Neural cell (in vitro differentiated cells): Measurements from ENCODE around the gene TEF. TPM values are rescaled to one million over a fixed set of nuclear protein-coding genes. Genes with fewer than 3 reads are reported as not detected.

ENCODE experiments used
- H2AFZ ChIP-seq: fragments of 200-600, 300-800 bp; sonication (generic), shearing (Covaris generic); 2 replicates; pipeline ENCODE4 v1.6.0; 2014; ENCODE audit warnings: low read depth, mild to moderate bottlenecking, antibody characterized with exemption, low read length, moderate library complexity
- H3F3A ChIP-seq: fragments of 200-600 bp; shearing (Covaris generic); 2 replicates; pipeline ENCODE4 v1.6.1; 2016; ENCODE audit warnings: mild to moderate bottlenecking, moderate library complexity, mixed read lengths, antibody characterized with exemption, low read length; ENCODE audit not compliant: insufficient read depth, poor library complexity, severe bottlenecking
- H3K27ac ChIP-seq: fragments of 200-600, 300-800 bp; sonication (generic), shearing (Covaris generic); 2 replicates; pipeline ENCODE4 v1.5.1; 2014; ENCODE audit warnings: mild to moderate bottlenecking, low read length, moderate library complexity
- H3K27me3 ChIP-seq: fragments of 300-800, 200-600 bp; sonication (generic), shearing (Covaris generic); 2 replicates; pipeline ENCODE4 v1.6.0; 2014; ENCODE audit warnings: mild to moderate bottlenecking, low read depth, low read length, moderate library complexity; ENCODE audit not compliant: insufficient read depth
- H3K36me3 ChIP-seq: fragments of 300-800, 200-600 bp; sonication (generic), shearing (Covaris generic); 2 replicates; pipeline ENCODE4 v1.5.1; 2014; ENCODE audit warnings: mild to moderate bottlenecking, antibody characterized with exemption, low read length, moderate library complexity; ENCODE audit not compliant: insufficient read depth
- H3K4me2 ChIP-seq: fragments of 300-800, 200-600 bp; sonication (generic), shearing (Covaris generic); 2 replicates; pipeline ENCODE4 v1.6.0; 2014; ENCODE audit warnings: mild to moderate bottlenecking, low read length
- H3K4me3 ChIP-seq: fragments of 300-800, 200-600 bp; sonication (generic), shearing (Covaris generic); 2 replicates; pipeline ENCODE4 v1.5.1; 2014; ENCODE audit warnings: mild to moderate bottlenecking, low read length, moderate library complexity
- H3K79me2 ChIP-seq: fragments of 200-600 bp; shearing (Covaris generic); replicated peaks from 2 replicates; pipeline ENCODE4 v1.6.0; 2014; ENCODE audit warnings: mild to moderate bottlenecking, low read length, moderate library complexity; ENCODE audit not compliant: insufficient read depth
- H3K9ac ChIP-seq: fragments of 300-800, 200-600 bp; sonication (generic), shearing (Covaris generic); 2 replicates; pipeline ENCODE4 v1.6.1; 2016; ENCODE audit warnings: mild to moderate bottlenecking, low read length, mixed read lengths
- H3K9me2 ChIP-seq: fragments of 200-600 bp; shearing (Covaris generic); 2 replicates; pipeline ENCODE4 v1.6.1; 2016; ENCODE audit warnings: mild to moderate bottlenecking, low read length, mixed read lengths; ENCODE audit not compliant: insufficient read depth
- H3K9me3 ChIP-seq: fragments of 200-600, 300-800 bp; sonication (generic), shearing (Covaris generic); 2 replicates; pipeline ENCODE4 v1.6.1; 2016; ENCODE audit warnings: mild to moderate bottlenecking, mixed run types, low read length, moderate library complexity, mixed read lengths
- H4K20me1 ChIP-seq: fragments of 200-600 bp; shearing (Covaris generic); 2 replicates; pipeline ENCODE4 v1.6.1; 2016; ENCODE audit warnings: mild to moderate bottlenecking, mixed run types; ENCODE audit not compliant: insufficient read depth
- CTCF ChIP-seq: fragments of 450-650 bp; IDR thresholded peaks from 2 replicates; pipeline ENCODE4 v1.5.1; 2014; ENCODE audit warnings: antibody characterized with exemption, mild to moderate bottlenecking, moderate library complexity; ENCODE audit not compliant: poor library complexity, severe bottlenecking
- EP300 ChIP-seq: fragments of 450-650 bp; conservative IDR thresholded peaks from 2 replicates; pipeline ENCODE4 v1.6.1; 2014; ENCODE audit warnings: antibody characterized with exemption, mild to moderate bottlenecking, moderate library complexity; ENCODE audit not compliant: poor library complexity, severe bottlenecking
- EZH2 ChIP-seq: fragments of 200-600, 300-800 bp; shearing (Covaris generic), sonication (generic); IDR thresholded peaks from 2 replicates; pipeline ENCODE4 v1.6.1; 2014; ENCODE audit warnings: antibody characterized with exemption, low read length, borderline replicate concordance, mild to moderate bottlenecking; ENCODE audit not compliant: insufficient read depth, poor library complexity, severe bottlenecking
- MXI1 ChIP-seq: fragments of 450-650 bp; conservative IDR thresholded peaks from 2 replicates; pipeline ENCODE4 v1.6.1; 2014; ENCODE audit warnings: antibody characterized with exemption, mild to moderate bottlenecking; ENCODE audit not compliant: poor library complexity, severe bottlenecking
- POLR2AphosphoS5 ChIP-seq: IDR thresholded peaks from 2 replicates; pipeline ENCODE4 v1.6.1; 2012
- RAD21 ChIP-seq: fragments of 450-650 bp; conservative IDR thresholded peaks from 2 replicates; pipeline ENCODE4 v1.6.1; 2014; ENCODE audit warnings: antibody characterized with exemption, mild to moderate bottlenecking, moderate library complexity
- REST ChIP-seq: IDR thresholded peaks from 2 replicates; pipeline ENCODE4 v1.6.1; 2012; ENCODE audit warnings: borderline replicate concordance
- SMC3 ChIP-seq: fragments of 450-650 bp; conservative IDR thresholded peaks from 2 replicates; pipeline ENCODE4 v1.6.1; 2014; ENCODE audit warnings: antibody characterized with exemption, mild to moderate bottlenecking, moderate library complexity; ENCODE audit not compliant: poor library complexity
- TAF1 ChIP-seq: IDR thresholded peaks from 2 replicates; pipeline ENCODE4 v1.6.1; 2012; ENCODE audit warnings: low read depth
- polyA plus RNA-seq: library from polyadenylated mRNA; depleted of rRNA; stranded (reverse); fragments of >200 nt; gene quantifications from 2 replicates; pipeline ENCODE4 v1.2.3, GENCODE V29; 2014

Gene TEF
- polyA plus RNA-seq, 1 donor from 2014 or later, result 4.9 TPM

GRCh38 chr22:41384128-41384527 is 2.4 kb downstream of the TEF start:
- H3F3A ChIP-seq, result no peaks in the 10 kb centered on the region
- H3K4me2 ChIP-seq, result no peak overlapping the region
- TF ChIP-seq CTCF (no peak), EZH2 (no peak), MXI1 (no peak), EP300 (no peak), SMC3 (no peak), RAD21 (no peak), REST (no peak), POLR2AphosphoS5 (no peak), TAF1 (no peak)
- H4K20me1 ChIP-seq, result no peaks in the 10 kb centered on the region
- H3K9ac ChIP-seq, result no peak overlapping the region
- H3K9me3 ChIP-seq, result no peaks in the 10 kb centered on the region
- H3K79me2 ChIP-seq, result peaks cover 3% of the 10 kb centered on the region
- no peak overlapping the region for H2AFZ ChIP-seq
- H3K27ac ChIP-seq, result no peak overlapping the region
- H3K4me3 ChIP-seq, result no peak overlapping the region
- no peaks in the 10 kb centered on the region for H3K36me3 ChIP-seq
- H3K27me3 ChIP-seq, result no peaks in the 10 kb centered on the region
- H3K9me2 ChIP-seq, result no peaks in the 10 kb centered on the region

DNA sequence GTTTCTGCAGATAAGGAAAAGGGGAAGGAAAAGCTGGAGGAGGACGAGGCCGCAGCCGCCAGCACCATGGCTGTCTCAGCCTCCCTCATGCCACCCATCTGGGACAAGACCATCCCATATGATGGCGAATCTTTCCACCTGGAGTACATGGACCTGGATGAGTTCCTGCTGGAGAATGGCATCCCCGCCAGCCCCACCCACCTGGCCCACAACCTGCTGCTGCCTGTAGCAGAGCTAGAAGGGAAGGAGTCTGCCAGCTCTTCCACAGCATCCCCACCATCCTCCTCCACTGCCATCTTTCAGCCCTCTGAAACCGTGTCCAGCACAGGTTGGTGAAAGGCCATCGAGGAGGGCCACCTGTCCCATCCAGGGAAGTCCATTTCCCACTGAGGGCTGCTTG is 5.6 kb downstream of the TEF start:
- Histone ChIP-seq H4K20me1 (no peaks in the 10 kb centered on the region), H3K4me3 (no peak overlapping the region), H3K9me3 (no peaks in the 10 kb centered on the region), H3K79me2 (peaks cover 2% of the 10 kb centered on the region), H3K9me2 (no peaks in the 10 kb centered on the region), H3K27me3 (no peaks in the 10 kb centered on the region), H3K9ac (no peak overlapping the region), H3K4me2 (no peak overlapping the region), H2AFZ (no peak overlapping the region), H3K27ac (no peak overlapping the region), H3K36me3 (no peaks in the 10 kb centered on the region), H3F3A (no peaks in the 10 kb centered on the region)
- TF ChIP-seq RAD21, result no peak
- no peak for TF ChIP-seq EZH2
- TF ChIP-seq CTCF, result no peak
- TF ChIP-seq EP300, result no peak
